CD4-positive, alpha-beta T cell (primary cell): Measurements from ENCODE around the gene FAM3A. TPM values are rescaled to one million over a fixed set of nuclear protein-coding genes. Genes with fewer than 3 reads are reported as not detected.

Experiments used
- ATAC-seq: fragments of 200-7000 bp; cut with Tn5 transposase; one replicate; pipeline ENCODE4 v1.10.0; 2022; ENCODE audit warnings: mild to moderate bottlenecking; ENCODE audit not compliant: poor library complexity
- CTCF ChIA-PET: fragments of 350-600 bp; sonication (Branson Sonifier 250); formaldehyde crosslinking; loops from one replicate; lab custom pipeline; 2021; ENCODE audit warnings: antibody characterized with exemption, inconsistent platforms; lab: Charles Lee
- POLR2A ChIA-PET: fragments of 350-600 bp; sonication (Branson Sonifier 250); formaldehyde crosslinking; loops from one replicate; lab custom pipeline; 2021; ENCODE audit warnings: antibody characterized with exemption, inconsistent platforms; lab: Charles Lee
- DNase-seq, 14 experiments: peaks; one replicate each; pipeline ENCODE4 v3.0.0-alpha.2; 2013 to 2020; ENCODE audit warnings: mixed read lengths in 2 of 14
- H3K27ac ChIP-seq, 2 donors: one replicate each; pipeline versions ENCODE4 v1.5.1 to v1.7.0; 2013; ENCODE audit warnings: low read length in 2 of 2, low read depth in 1 of 2, mild to moderate bottlenecking in 1 of 2
- H3K27me3 ChIP-seq, 2 experiments: 1 replicate in 1 of 2; 2 replicates in 1 of 2; pipeline versions ENCODE4 v1.6.1 to v1.7.0; 2013; ENCODE audit warnings: low read length in 2 of 2, control low read depth in 1 of 2, mild to moderate bottlenecking in 1 of 2, moderate library complexity in 1 of 2; ENCODE audit not compliant: insufficient read depth in 2 of 2, control insufficient read depth in 1 of 2
- H3K36me3 ChIP-seq: one replicate; pipeline ENCODE4 v1.6.1; 2013; ENCODE audit warnings: low read length, control low read depth; ENCODE audit not compliant: insufficient read depth
- H3K4me1 ChIP-seq: one replicate; pipeline ENCODE4 v1.6.1; 2013; ENCODE audit warnings: low read length, control low read depth; ENCODE audit not compliant: insufficient read depth
- H3K4me3 ChIP-seq: one replicate; pipeline ENCODE4 v1.5.1; 2013; ENCODE audit warnings: mild to moderate bottlenecking, low read length, moderate library complexity
- H3K9me3 ChIP-seq, 2 experiments: 1 replicate in 1 of 2; 2 replicates in 1 of 2; pipeline versions ENCODE4 v1.6.1 to v1.7.0; 2013; ENCODE audit warnings: low read length in 2 of 2, mild to moderate bottlenecking in 2 of 2, control low read depth in 1 of 2, moderate library complexity in 1 of 2; ENCODE audit not compliant: control insufficient read depth in 1 of 2, insufficient read depth in 1 of 2
- H3K27ac Mint-ChIP-seq: one replicate; pipeline ENCODE4 v1.8.0; 2020; ENCODE audit warnings: mixed read lengths
- H3K27me3 Mint-ChIP-seq: one replicate; pipeline ENCODE4 v1.8.0; 2021; ENCODE audit warnings: mixed read lengths
- H3K36me3 Mint-ChIP-seq: one replicate; pipeline ENCODE4 v1.8.0; 2021; ENCODE audit warnings: low read depth, mixed read lengths
- H3K4me1 Mint-ChIP-seq: one replicate; pipeline ENCODE4 v1.8.0; 2021; ENCODE audit warnings: low read depth, mixed read lengths
- H3K4me3 Mint-ChIP-seq: one replicate; pipeline ENCODE4 v1.8.0; 2020; ENCODE audit warnings: mild to moderate bottlenecking, mixed read lengths
- H3K9me3 Mint-ChIP-seq: one replicate; pipeline ENCODE4 v1.8.0; 2020; ENCODE audit warnings: mixed read lengths
- CTCF ChIP-seq: fragments of 200-600 bp; IDR thresholded peaks from one replicate; pipeline ENCODE4 v1.8.0; 2022; ENCODE audit warnings: antibody characterized with exemption, mild to moderate bottlenecking
- intact Hi-C, 2 experiments: fragments of 100-400 bp; cut with DNase I in 1 of 2; cut with micrococcal nuclease in 1 of 2; formaldehyde crosslinking; loops; one replicate each; pipeline versions ENCODE4 v1.15.1 to v1.9.0; 2023 to 2025; cut with DNase I, micrococcal nuclease
- total RNA-seq, 174 experiments: library from RNA in 2 of 174; stranded (reverse) in 2 of 174; gene quantifications; one replicate each; pipeline ENCODE4 v1.2.3 and lab custom pipeline; 2021 to 2026

The FAM3A gene
- total RNA-seq, 2 experiments from 2014 or later = 36.1 to 38.2 TPM

- Histone ChIP-seq H3K36me3 (no peaks in the 10 kb centered on the region), H3K9me3 (no peaks in the 10 kb centered on the region), H3K27ac (peak overlapping the region; percentile 35 to 44), H3K4me1 (peaks cover 39% of the 10 kb centered on the region), H3K4me3 (peak overlapping the region; percentile 62), H3K27me3 (no peaks in the 10 kb centered on the region)
- peaks cover 10% of the 10 kb centered on the region for H3K36me3 Mint-ChIP-seq
- H3K4me3 Mint-ChIP-seq = peak overlapping the region; percentile 89
- ATAC-seq (peak; percentile 18), DNase-seq (peak in 3 of 14 experiments; percentile 24 to 56 (median 50))
- H3K9me3 Mint-ChIP-seq = no peaks in the 10 kb centered on the region
- ChIA-PET POLR2A (interaction anchor here (0.6 to 3.8 kb wide), 14 partner anchors 10 to 420 kb away, joined by 3 to 35 read pairs (median 4); partner anchors contain the start of genes FLNA, LAGE3, RPL10 and SLC10A3), CTCF (interaction anchor here (2.5 kb wide), 1 partner anchor 10 kb away, joined by 8 read pairs; no protein-coding TSS in a partner anchor)
- H3K27ac Mint-ChIP-seq = peak overlapping the region; percentile 91
- intact Hi-C loops = loop anchor here in 1 of 2 experiments (2.0 to 5.0 kb wide), 3 partner anchors 16 to 39 kb away; partner anchors contain the start of gene LAGE3
- H3K27me3 Mint-ChIP-seq = no peaks in the 10 kb centered on the region
- no peak for TF ChIP-seq CTCF
- H3K4me1 Mint-ChIP-seq = peaks cover 21% of the 10 kb centered on the region
Observed at GRCh38 chrX:154516656-154517100, 646 bp upstream of the FAM3A start.

DNA sequence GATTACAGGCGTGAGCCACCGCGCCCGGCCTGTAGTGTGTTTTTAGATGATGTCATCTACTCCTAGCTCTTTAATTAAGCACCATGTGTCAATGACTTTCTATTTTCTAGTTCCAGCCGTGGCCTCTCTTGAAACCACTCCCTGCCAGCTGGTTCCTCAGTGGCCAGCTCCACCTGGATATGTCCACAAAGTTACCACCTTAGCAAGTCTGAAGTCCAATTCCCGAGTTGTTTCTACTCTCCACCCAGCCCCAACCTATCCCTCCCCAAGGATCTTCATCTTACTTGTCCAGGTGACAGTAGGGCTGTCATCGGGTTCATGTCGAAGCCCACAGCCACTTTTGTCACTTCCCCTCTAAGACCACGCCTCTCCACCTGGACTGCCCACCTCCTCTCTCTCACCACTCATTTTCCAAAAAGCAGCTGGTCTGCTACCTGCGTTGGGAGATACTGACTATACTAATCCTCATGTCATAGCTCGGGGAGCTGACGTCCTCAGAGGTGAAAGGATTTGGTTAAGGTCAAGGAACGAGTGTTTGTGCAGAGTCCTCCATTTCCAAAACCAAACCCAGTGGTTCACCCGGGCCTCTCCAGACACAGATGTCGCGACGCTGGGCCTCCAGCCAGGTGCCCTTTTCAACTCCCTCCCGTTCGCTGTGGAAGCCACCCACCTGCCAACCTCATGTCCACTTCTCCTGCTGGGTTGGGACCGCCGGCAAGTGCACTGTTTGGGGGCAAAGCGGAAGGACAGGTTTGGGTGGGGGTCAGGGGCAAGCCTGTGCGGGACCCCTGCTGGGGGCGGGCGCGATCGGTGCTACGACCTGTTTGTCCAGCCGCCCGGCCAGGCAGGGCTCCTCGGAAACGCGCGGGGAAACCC lies 704 bp downstream of the FAM3A start:
- H3K4me3 ChIP-seq = peak overlapping the region; percentile 78
- ATAC-seq = no peak
- H3K27ac ChIP-seq = peak overlapping the region; percentile 41 to 76
- H3K27ac Mint-ChIP-seq = peak overlapping the region; percentile 81
- H3K4me1 Mint-ChIP-seq = peaks cover 27% of the 10 kb centered on the region
- H3K27me3 ChIP-seq = no peaks in the 10 kb centered on the region
- intact Hi-C loops = loop anchor here in 1 of 2 experiments (5.0 kb wide), 1 partner anchor 38 kb away; the partner anchor contains the start of gene LAGE3
- H3K9me3 Mint-ChIP-seq = no peaks in the 10 kb centered on the region
- CTCF ChIA-PET = no interaction called here
- no peaks in the 10 kb centered on the region for H3K36me3 ChIP-seq
- POLR2A ChIA-PET = interaction anchor here (0.8 to 3.8 kb wide), 12 partner anchors 11 to 146 kb away, joined by 3 to 35 read pairs (median 4); partner anchors contain the start of genes LAGE3, RPL10, SLC10A3 and UBL4A
- no peaks in the 10 kb centered on the region for H3K27me3 Mint-ChIP-seq
- TF ChIP-seq CTCF = no peak
- DNase-seq = peak in 5 of 14 experiments; percentile 11 to 58 (median 36)
- H3K36me3 Mint-ChIP-seq = peaks cover 15% of the 10 kb centered on the region
- no peaks in the 10 kb centered on the region for H3K9me3 ChIP-seq
- peak overlapping the region; percentile 86 for H3K4me3 Mint-ChIP-seq
- peaks cover 46% of the 10 kb centered on the region for H3K4me1 ChIP-seq

DNA sequence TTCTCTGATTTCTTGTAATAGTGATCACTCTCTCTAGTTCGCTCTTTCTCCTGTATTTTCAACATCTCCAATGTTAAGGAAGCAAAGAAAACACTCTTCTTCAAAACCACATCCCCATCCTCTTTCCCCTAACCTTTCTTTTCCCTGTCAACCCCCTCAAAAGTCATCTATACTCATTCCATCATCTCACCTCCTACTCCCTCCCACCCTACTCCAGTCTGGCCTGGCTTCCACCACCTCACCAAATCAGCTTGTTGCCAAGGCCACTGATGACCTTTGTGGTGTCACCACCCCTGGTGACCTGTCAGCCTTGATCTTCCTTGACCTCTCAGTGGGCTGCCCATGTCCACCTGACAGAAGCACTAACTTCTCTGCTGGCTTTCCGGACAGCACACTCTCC lies 2.3 kb downstream of the FAM3A start:
- H3K4me3 ChIP-seq = no peak overlapping the region
- no peaks in the 10 kb centered on the region for H3K9me3 ChIP-seq
- no peaks in the 10 kb centered on the region for H3K27me3 Mint-ChIP-seq
- H3K36me3 Mint-ChIP-seq = peaks cover 19% of the 10 kb centered on the region
- TF ChIP-seq CTCF = no peak
- H3K27ac ChIP-seq = no peak overlapping the region
- H3K4me1 Mint-ChIP-seq = peaks cover 27% of the 10 kb centered on the region
- peaks cover 46% of the 10 kb centered on the region for H3K4me1 ChIP-seq
- no peaks in the 10 kb centered on the region for H3K9me3 Mint-ChIP-seq
- H3K4me3 Mint-ChIP-seq = peak overlapping the region; percentile 48
- CTCF ChIA-PET = no interaction called here
- no peak for ATAC-seq
- POLR2A ChIA-PET = interaction anchor here (3.5 kb wide), 1 partner anchor 27 kb away, joined by 18 read pairs; the partner anchor contains the start of gene UBL4A
- peak overlapping the region; percentile 57 for H3K27ac Mint-ChIP-seq
- no peaks in the 10 kb centered on the region for H3K27me3 ChIP-seq
- no peak for DNase-seq
- intact Hi-C loops = no loop called here
- peaks cover 6% of the 10 kb centered on the region for H3K36me3 ChIP-seq
